GM23338 (cell line): Measurements from ENCODE around the gene SND1.

Experiments
- CREB1 ChIP-seq: fragments of 250-450 bp; sonication (Bioruptor Pico); IDR thresholded peaks from 2 replicates; pipeline ENCODE4 v1.5.0; 2020; ENCODE audit warnings: low read depth, mild to moderate bottlenecking, moderate library complexity
- CTCF ChIP-seq, 2 experiments: fragments of 200-600 bp in 1 of 2; sonication (generic) in 1 of 2; conservative IDR thresholded peaks; 2 replicates each; pipeline versions ENCODE4 v1.5.1 to v1.6.1; 2016 to 2017; ENCODE audit warnings: antibody characterized with exemption in 2 of 2, low read depth in 2 of 2, mild to moderate bottlenecking in 2 of 2, moderate library complexity in 1 of 2
- ETS1 ChIP-seq: IDR thresholded peaks from 2 replicates; pipeline ENCODE4 v1.6.1; 2016; ENCODE audit warnings: antibody characterized with exemption
- EZH2 ChIP-seq: fragments of 200-600 bp; sonication (generic); IDR thresholded peaks from one replicate; pipeline ENCODE4 v1.8.0; 2017; ENCODE audit warnings: antibody characterized with exemption, mild to moderate bottlenecking, low read depth; ENCODE audit not compliant: unreplicated experiment
- EZH2phosphoT487 ChIP-seq: fragments of 200-600 bp; sonication (generic); IDR thresholded peaks from one replicate; pipeline ENCODE4 v1.8.1; 2018; ENCODE audit warnings: antibody characterized with exemption; ENCODE audit not compliant: unreplicated experiment
- JUNB ChIP-seq: IDR thresholded peaks from one replicate; pipeline ENCODE4 v1.6.1; 2016; ENCODE audit warnings: antibody characterized with exemption; ENCODE audit not compliant: unreplicated experiment
- NANOG ChIP-seq: IDR thresholded peaks from 2 replicates; pipeline ENCODE4 v1.6.1; 2016; ENCODE audit warnings: antibody characterized with exemption, borderline replicate concordance
- POLR2AphosphoS5 ChIP-seq: IDR thresholded peaks from 2 replicates; pipeline ENCODE4 v1.6.1; 2016; ENCODE audit warnings: antibody characterized with exemption, low read depth
- REST ChIP-seq: IDR thresholded peaks from one replicate; pipeline ENCODE4 v1.6.1; 2018; ENCODE audit warnings: antibody characterized with exemption; ENCODE audit not compliant: unreplicated experiment
- STAT1 ChIP-seq: IDR thresholded peaks from one replicate; pipeline ENCODE4 v1.6.1; 2016; ENCODE audit warnings: antibody characterized with exemption; ENCODE audit not compliant: unreplicated experiment
- ZNF114 ChIP-seq: fragments of 250-450 bp; sonication (Bioruptor Pico); IDR thresholded peaks from 2 replicates; pipeline ENCODE4 v1.5.0; 2020; ENCODE audit warnings: mild to moderate bottlenecking, moderate library complexity
- ZNF331 ChIP-seq: fragments of 250-450 bp; sonication (Bioruptor Pico); IDR thresholded peaks from 2 replicates; pipeline ENCODE4 v1.5.0; 2020; ENCODE audit warnings: low read depth, mild to moderate bottlenecking, moderate library complexity
- ZNF462 ChIP-seq: fragments of 250-450 bp; sonication (Bioruptor Pico); IDR thresholded peaks from 2 replicates; pipeline ENCODE4 v1.5.0; 2020; ENCODE audit warnings: mild to moderate bottlenecking, moderate library complexity

- no peak for TF ChIP-seq CTCF (conservative IDR thresholded peaks at IDR 0.05; ENCODE audit: low read depth in 2 of 2)
- no peak for TF ChIP-seq ETS1
- TF ChIP-seq POLR2AphosphoS5, result no peak
- no peak for TF ChIP-seq EZH2
- TF ChIP-seq CREB1 (CRISPR knock-in tag), result no peak
- no peak for TF ChIP-seq REST
- no peak for TF ChIP-seq EZH2phosphoT487
- TF ChIP-seq JUNB, result no peak
- no peak for TF ChIP-seq ZNF114 (CRISPR knock-in tag)
- TF ChIP-seq STAT1, result no peak
- TF ChIP-seq ZNF462 (CRISPR knock-in tag), result no peak
- TF ChIP-seq NANOG, result no peak
- TF ChIP-seq ZNF331 (CRISPR knock-in tag), result no peak
Measured at GRCh38 chr7:127818306-127818705, 166.3 kb downstream of the SND1 start.
